Measurements from ENCODE around the gene FHAD1. TPM values are rescaled to one million over a fixed set of nuclear protein-coding genes. Genes with fewer than 3 reads are reported as not detected.

FHAD1 gene
- total and polyA plus RNA-seq, 2 of the 13 experiments (the other 11 are each of a cell fraction or from before 2014, with no cell fraction given): not detected

DNA sequence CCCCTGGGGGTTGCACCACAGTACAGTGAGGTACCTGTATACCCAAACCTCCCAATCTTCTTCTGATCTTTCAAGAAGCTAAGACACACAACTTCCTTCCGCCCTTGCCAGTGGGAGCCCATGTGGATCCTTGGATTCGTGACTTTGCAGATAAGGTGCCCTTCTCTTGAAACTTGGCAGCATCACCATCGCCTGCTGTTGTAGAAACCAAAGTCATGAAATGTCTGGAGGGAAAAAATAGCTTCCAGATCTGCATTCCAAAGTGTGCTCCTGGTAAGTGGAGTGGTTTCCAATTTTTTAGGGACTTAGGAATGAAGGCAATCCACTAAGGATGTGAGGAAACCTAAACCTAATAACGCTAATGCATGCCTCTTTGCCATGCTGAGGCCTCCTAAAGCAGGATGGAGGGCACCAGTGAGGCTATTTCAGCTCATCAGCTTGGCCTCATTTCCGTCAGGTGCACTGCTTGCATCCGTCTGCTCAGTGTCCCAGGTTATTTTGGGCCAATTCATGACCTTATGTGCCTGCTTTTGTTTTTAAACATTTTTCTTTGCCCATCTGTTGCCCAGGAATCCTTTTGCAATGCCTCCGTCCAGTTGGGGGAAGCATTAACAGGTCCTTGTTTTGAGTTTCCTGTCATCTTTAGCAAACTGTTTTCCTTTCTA, 154.5 kb downstream of the FHAD1 start:
- H3K9ac ChIP-seq (ENCODE audit: insufficient read depth, low read depth, low read length): no peak overlapping the region
- CTCF ChIA-PET (ENCODE audit: low intra/inter-chr PET ratio, low total read pairs): no interaction called here
- no peak overlapping the region for H3K27ac ChIP-seq (ENCODE audit: extremely low read length, insufficient read depth, low read length)
- H2AFZ ChIP-seq (ENCODE audit: low read length): no peak overlapping the region
- no peak overlapping the region for H3K4me3 ChIP-seq (replicated peaks in 1 of 3; ENCODE audit: insufficient read depth in 1 of 3, low read depth in 2 of 3, low read length in 3 of 3)
- 42% methylated on average over 7 of the region's 7 CpGs for WGBS (ENCODE audit: low lambda C conversion rate)
- H4K20me1 ChIP-seq (ENCODE audit: insufficient read depth, low read length): no peaks in the 10 kb centered on the region
- ATAC-seq: no peak
- POLR2A ChIA-PET: no interaction called here
- TF ChIP-seq ATM (IDR thresholded peaks at IDR 0.05; ENCODE audit: borderline replicate concordance) (no peak), EHMT2 (IDR thresholded peaks at IDR 0.05; ENCODE audit: borderline replicate concordance, low read depth, low read length) (no peak), MEIS1 (CRISPR knock-in tag; IDR thresholded peaks at IDR 0.05; ENCODE audit: borderline replicate concordance) (no peak), ETV5 (CRISPR knock-in tag; IDR thresholded peaks at IDR 0.05; ENCODE audit: borderline replicate concordance) (no peak), BORCS8-MEF2B (CRISPR knock-in tag; IDR thresholded peaks at IDR 0.05) (no peak), ZSCAN22 (CRISPR knock-in tag; IDR thresholded peaks at IDR 0.05) (no peak), KMT2B (CRISPR knock-in tag; IDR thresholded peaks at IDR 0.05) (no peak), MYC (CRISPR knock-in tag; IDR thresholded peaks at IDR 0.05; ENCODE audit: borderline replicate concordance) (no peak), HOXA9 (CRISPR knock-in tag; IDR thresholded peaks at IDR 0.05; ENCODE audit: borderline replicate concordance) (no peak), SNRNP70 (IDR thresholded peaks at IDR 0.05; ENCODE audit: low read depth, low read length) (no peak), ZNF430 (CRISPR knock-in tag; IDR thresholded peaks at IDR 0.05) (no peak), RCOR2 (CRISPR knock-in tag; IDR thresholded peaks at IDR 0.05) (no peak), ZNF335 (CRISPR knock-in tag; IDR thresholded peaks at IDR 0.05) (no peak), ZNF383 (CRISPR knock-in tag; IDR thresholded peaks at IDR 0.05; ENCODE audit: borderline replicate concordance) (no peak), FIP1L1 (IDR thresholded peaks at IDR 0.05; ENCODE audit: borderline replicate concordance, insufficient read depth, low read depth, low read length) (no peak), SP5 (CRISPR knock-in tag; IDR thresholded peaks at IDR 0.05; ENCODE audit: borderline replicate concordance, low read depth) (no peak), ELF4 (CRISPR knock-in tag; IDR thresholded peaks at IDR 0.05; ENCODE audit: borderline replicate concordance) (no peak)
- TF ChIP-seq, protein P1, sequence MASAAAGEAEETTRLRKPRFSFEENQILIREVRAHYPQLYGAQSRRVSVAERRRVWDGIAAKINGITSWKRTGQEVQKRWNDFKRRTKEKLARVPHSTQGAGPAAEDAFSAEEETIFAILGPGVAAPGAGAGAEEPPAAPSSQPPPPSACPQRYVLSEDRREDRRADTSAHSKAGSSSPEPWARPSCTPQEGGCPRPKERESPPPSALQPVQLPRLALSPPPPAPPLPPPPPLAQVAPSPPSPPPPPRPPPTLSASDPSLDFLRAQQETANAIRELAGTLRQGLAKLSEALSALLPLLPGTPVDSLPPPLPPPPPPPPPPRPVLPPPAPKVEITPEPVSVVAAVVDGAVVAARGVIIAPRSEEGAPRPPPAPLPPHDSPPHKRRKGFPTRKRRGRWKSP (CRISPR knock-in tag; IDR thresholded peaks at IDR 0.05): no peak
- peaks cover 22% of the 10 kb centered on the region for H3K4me1 ChIP-seq (ENCODE audit: insufficient read depth, low read length)
- no peak for FAIRE-seq
- intact Hi-C loops (cut with micrococcal nuclease; ENCODE audit: unreplicated experiment): no loop called here
- BruUV-seq (replicated peaks): no TSS peak
- H3K27me3 ChIP-seq (ENCODE audit: control insufficient read depth in 1 of 2, insufficient read depth in 2 of 2, low read length in 2 of 2): peaks cover 0 to 15% of the 10 kb centered on the region in 2 experiments; a peak in 2 of 5 replicates
- H3K4me2 ChIP-seq (ENCODE audit: low read depth, low read length): no peak overlapping the region
- H3K9me3 ChIP-seq (ENCODE audit: low read length): peaks cover 10% of the 10 kb centered on the region
- no peak for DNase-seq (ENCODE audit: low spot score)
- in situ Hi-C loops (cut with HindIII; ENCODE audit: extremely low pct_ligation_motif_present, low pct_unique_long_range_greater_than_20kb): no loop called here
- no peaks in the 10 kb centered on the region for H3K79me2 ChIP-seq (ENCODE audit: insufficient read depth, low read length)
- no peaks in the 10 kb centered on the region for H3K36me3 ChIP-seq (replicated peaks in 1 of 2; ENCODE audit: control insufficient read depth in 1 of 2, insufficient read depth in 2 of 2, low read length in 2 of 2)

All from HepG2 (cell line).